DLD1 (cell line): ENCODE measurements around the gene TIMM17A.

Experiments used
- in situ Hi-C: cut with HindIII; loops from 2 replicates; pipeline ENCODE4 v1.10.0; 2017; ENCODE audit warnings: low sequenced_read_pairs

TIMM17A gene

GRCh38 chr1:201955009-201955728 is at the start of gene TIMM17A:
TIMM17A (plus strand) TSS chr1:201955503; CDS start chr1:201955527, 24 bp downstream.
- in situ Hi-C loops: no loop called here

- in situ Hi-C loops: no loop called here
Measured at GRCh38 chr1:201906336-201906735, 49.0 kb upstream of the TIMM17A start.

GRCh38 chr1:201907621-201908020 is 47.7 kb upstream of the TIMM17A start:
- in situ Hi-C loops: no loop called here

- in situ Hi-C loops: no loop called here
Measured at GRCh38 chr1:201911826-201912571, 43.3 kb upstream of the TIMM17A start.

GRCh38 chr1:201912832-201913231 is 42.5 kb upstream of the TIMM17A start:
- in situ Hi-C loops: no loop called here

GRCh38 chr1:201914456-201915235 is 40.7 kb upstream of the TIMM17A start:
- in situ Hi-C loops: no loop called here

- in situ Hi-C loops: no loop called here
Measured at GRCh38 chr1:201916649-201917249, 38.6 kb upstream of the TIMM17A start.

- in situ Hi-C loops: no loop called here
Measured at GRCh38 chr1:201917362-201918033, 37.8 kb upstream of the TIMM17A start.

- in situ Hi-C loops: no loop called here
Measured at GRCh38 chr1:201918343-201918742, 37.0 kb upstream of the TIMM17A start.

- in situ Hi-C loops: no loop called here
Measured at GRCh38 chr1:201921952-201922558, 33.2 kb upstream of the TIMM17A start.

- in situ Hi-C loops: no loop called here
Measured at GRCh38 chr1:201925301-201925567, 30.1 kb upstream of the TIMM17A start.

- in situ Hi-C loops: no loop called here
Measured at GRCh38 chr1:201925981-201926645, 29.2 kb upstream of the TIMM17A start.

- in situ Hi-C loops: no loop called here
Measured at GRCh38 chr1:201928266-201928665, 27.0 kb upstream of the TIMM17A start.

- in situ Hi-C loops: no loop called here
Measured at GRCh38 chr1:201930137-201930536, 25.2 kb upstream of the TIMM17A start.

GRCh38 chr1:201930803-201931202 is 24.5 kb upstream of the TIMM17A start:
- in situ Hi-C loops: no loop called here

GRCh38 chr1:201933840-201934430 is 21.4 kb upstream of the TIMM17A start:
- in situ Hi-C loops: no loop called here

GRCh38 chr1:201937624-201938213 is 17.6 kb upstream of the TIMM17A start:
- in situ Hi-C loops: no loop called here

- in situ Hi-C loops: no loop called here
Measured at GRCh38 chr1:201938440-201939035, 16.8 kb upstream of the TIMM17A start.

GRCh38 chr1:201939148-201939547 is 16.2 kb upstream of the TIMM17A start:
- in situ Hi-C loops: no loop called here
